Fibroblast of the aortic adventitia (primary cell): ENCODE measurements around the gene CADM4. TPM values are rescaled to one million over a fixed set of nuclear protein-coding genes. Genes with fewer than 3 reads are reported as not detected.

ENCODE experiments used
- DNase-seq: peaks from one replicate; pipeline ENCODE4 v3.0.0-alpha.2; 2010; ENCODE audit warnings: low read depth
- H3K4me3 ChIP-seq: 2 replicates; pipeline ENCODE4 v1.5.1; 2011; ENCODE audit warnings: low read depth, mild to moderate bottlenecking, control low read depth, low read length, moderate library complexity
- CTCF ChIP-seq: IDR thresholded peaks from 2 replicates; pipeline ENCODE4 v1.5.1; 2011; ENCODE audit warnings: mild to moderate bottlenecking, low read length, control low read depth, inconsistent platforms; ENCODE audit not compliant: insufficient read depth
- total RNA-seq: library from RNA; depleted of rRNA; stranded (reverse); fragments of >200 nt; gene quantifications from 2 replicates; pipeline ENCODE4 v1.2.3, GENCODE V29; 2012; ENCODE audit warnings: low replicate concordance

CADM4 gene
- total RNA-seq, 1 donor = 0.27 TPM

GRCh38 chr19:43634506-43634871 is 5.2 kb downstream of the CADM4 start:
- H3K4me3 ChIP-seq = no peak overlapping the region
- DNase-seq = no peak
- no peak for TF ChIP-seq CTCF

GRCh38 chr19:43634068-43634467 is 5.6 kb downstream of the CADM4 start:
- TF ChIP-seq CTCF = no peak
- DNase-seq = no peak
- no peak overlapping the region for H3K4me3 ChIP-seq

- no peak for TF ChIP-seq CTCF
- no peak overlapping the region for H3K4me3 ChIP-seq
- no peak for DNase-seq
These were observed 6.1 kb downstream of the CADM4 start for GRCh38 chr19:43633520-43633919.

- no peak for DNase-seq
- TF ChIP-seq CTCF = no peak
- no peak overlapping the region for H3K4me3 ChIP-seq
These were observed 8.2 kb downstream of the CADM4 start for GRCh38 chr19:43631491-43631890.

GRCh38 chr19:43628646-43629326 is 10.9 kb downstream of the CADM4 start:
- DNase-seq = no peak
- no peak overlapping the region for H3K4me3 ChIP-seq
- TF ChIP-seq CTCF = no peak

- H3K4me3 ChIP-seq = no peak overlapping the region
- TF ChIP-seq CTCF = no peak
- no peak for DNase-seq
These were observed 12.8 kb downstream of the CADM4 start for GRCh38 chr19:43626838-43627237.
